22Rv1 (cell line): Measurements from ENCODE around the gene UBTF.

ENCODE experiments used
- ZFX ChIP-seq: fragments of 450-650 bp; IDR thresholded peaks from 2 replicates; pipeline ENCODE4 v1.6.1; 2017; ENCODE audit warnings: antibody characterized with exemption, borderline replicate concordance
- TF ChIP-seq, protein P1 (sequence below): fragments of 450-650 bp; IDR thresholded peaks from 2 replicates; pipeline ENCODE4 v1.5.1; 2017; ENCODE audit warnings: mild to moderate bottlenecking

DNA sequence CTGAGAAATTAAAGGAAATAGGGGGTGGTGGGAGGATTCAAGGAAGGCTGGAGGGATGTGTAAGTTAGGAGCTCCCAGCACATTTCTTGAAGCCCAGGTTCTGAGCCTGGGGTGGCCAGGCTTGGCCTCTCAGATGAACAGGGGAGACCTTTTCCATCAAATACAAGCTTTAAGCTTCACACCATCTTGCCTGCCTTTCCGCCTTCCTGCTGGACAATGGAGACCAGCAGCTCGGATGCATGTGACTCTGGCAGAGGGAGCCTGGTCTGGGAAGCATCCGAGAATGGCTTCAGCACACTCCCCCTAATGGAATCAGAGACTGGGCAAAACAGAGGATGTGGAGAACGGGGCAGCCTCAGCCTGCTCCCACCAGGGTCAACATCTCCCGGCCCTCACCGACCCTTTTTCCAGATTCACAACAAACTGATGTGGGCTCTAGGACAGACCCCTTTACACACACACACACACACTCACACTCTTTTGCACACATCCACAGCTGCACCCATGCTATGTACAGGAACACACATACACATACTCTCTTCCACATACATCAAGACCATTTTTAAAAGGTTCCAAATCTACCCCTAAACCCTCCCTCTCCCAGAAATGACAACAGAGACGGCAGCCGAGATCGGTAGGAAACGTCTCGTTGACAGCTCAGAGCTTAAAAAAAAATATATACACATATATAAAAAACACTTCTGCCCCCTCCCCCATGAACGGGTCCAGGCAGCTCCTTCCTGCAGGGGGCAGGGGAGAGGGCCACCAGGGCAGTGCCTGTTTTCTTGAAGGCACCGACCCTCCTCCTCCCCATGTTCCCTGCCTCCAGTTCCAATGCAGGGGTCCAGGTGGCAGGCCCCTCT is 13.3 kb downstream of the UBTF start:
- TF ChIP-seq, protein P1, sequence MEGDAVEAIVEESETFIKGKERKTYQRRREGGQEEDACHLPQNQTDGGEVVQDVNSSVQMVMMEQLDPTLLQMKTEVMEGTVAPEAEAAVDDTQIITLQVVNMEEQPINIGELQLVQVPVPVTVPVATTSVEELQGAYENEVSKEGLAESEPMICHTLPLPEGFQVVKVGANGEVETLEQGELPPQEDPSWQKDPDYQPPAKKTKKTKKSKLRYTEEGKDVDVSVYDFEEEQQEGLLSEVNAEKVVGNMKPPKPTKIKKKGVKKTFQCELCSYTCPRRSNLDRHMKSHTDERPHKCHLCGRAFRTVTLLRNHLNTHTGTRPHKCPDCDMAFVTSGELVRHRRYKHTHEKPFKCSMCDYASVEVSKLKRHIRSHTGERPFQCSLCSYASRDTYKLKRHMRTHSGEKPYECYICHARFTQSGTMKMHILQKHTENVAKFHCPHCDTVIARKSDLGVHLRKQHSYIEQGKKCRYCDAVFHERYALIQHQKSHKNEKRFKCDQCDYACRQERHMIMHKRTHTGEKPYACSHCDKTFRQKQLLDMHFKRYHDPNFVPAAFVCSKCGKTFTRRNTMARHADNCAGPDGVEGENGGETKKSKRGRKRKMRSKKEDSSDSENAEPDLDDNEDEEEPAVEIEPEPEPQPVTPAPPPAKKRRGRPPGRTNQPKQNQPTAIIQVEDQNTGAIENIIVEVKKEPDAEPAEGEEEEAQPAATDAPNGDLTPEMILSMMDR: peak; percentile 37
- no peak for TF ChIP-seq ZFX
